Heart right ventricle (tissue), 16 donors: ENCODE data around the gene COPS7A. TPM values are rescaled to one million over a fixed set of nuclear protein-coding genes. Genes with fewer than 3 reads are reported as not detected.
"Not testable (repeated sequence)": the region's sequence is repeated elsewhere in the genome, so short reads cannot be mapped to it uniquely, and the experiment has no call there.

Source experiments
- ATAC-seq, 8 donors: fragments of 200-7000 bp; cut with Tn5 transposase; one replicate each; pipeline ENCODE4 v1.9.1; 2020; ENCODE audit warnings: mild to moderate bottlenecking in 8 of 8, moderate library complexity in 8 of 8, moderate number of reproducible peaks in 1 of 8
- DNase-seq, 2 donors: peaks; one replicate each; pipeline ENCODE4 v3.0.0-alpha.2; 2020
- H3K27ac ChIP-seq, 10 donors: fragments of 200-600 bp; sonication (generic) in 2 of 10; one replicate each; pipeline versions ENCODE4 v1.5.0 to v1.8.0; 2020 to 2022; ENCODE audit warnings: mild to moderate bottlenecking in 3 of 10
- H3K27me3 ChIP-seq, 7 donors: fragments of 200-600 bp; one replicate each; pipeline ENCODE4 v1.8.0; 2021 to 2022; ENCODE audit warnings: mild to moderate bottlenecking in 2 of 7
- H3K36me3 ChIP-seq, 9 donors: fragments of 200-600 bp; sonication (generic) in 1 of 9; one replicate each; pipeline versions ENCODE4 v1.5.0 to v1.8.0; 2020 to 2022; ENCODE audit warnings: mild to moderate bottlenecking in 2 of 9
- H3K4me1 ChIP-seq, 9 donors: fragments of 200-600 bp; sonication (generic) in 1 of 9; one replicate each; pipeline versions ENCODE4 v1.5.0 to v1.8.0; 2020 to 2022; ENCODE audit warnings: mild to moderate bottlenecking in 4 of 9
- H3K4me3 ChIP-seq, 10 donors: fragments of 200-600 bp; sonication (generic) in 2 of 10; one replicate each; pipeline versions ENCODE4 v1.5.0 to v1.8.0; 2020 to 2022; ENCODE audit warnings: mild to moderate bottlenecking in 7 of 10, moderate library complexity in 2 of 10
- H3K9me3 ChIP-seq, 11 donors: fragments of 200-600 bp in 10 of 11; sonication (generic) in 2 of 11; one replicate each; pipeline versions ENCODE4 v1.5.0 to v1.8.0; 2013 to 2022; ENCODE audit warnings: mild to moderate bottlenecking in 2 of 11, control low read depth in 1 of 11, moderate library complexity in 1 of 11
- CTCF ChIP-seq, 9 donors: fragments of 200-600 bp; sonication (generic) in 2 of 9; IDR thresholded peaks; one replicate each; pipeline versions ENCODE4 v1.5.0 to v1.8.0; 2021 to 2022; ENCODE audit warnings: antibody characterized with exemption in 9 of 9, mild to moderate bottlenecking in 5 of 9, moderate library complexity in 1 of 9
- WGBS, 2 donors: extraction: QIAGEN DNeasy Blood & Tissue Kit; methylation state at CpG; one replicate each; pipeline ENCODE4 v1.1.7; 2013; ENCODE audit warnings: inconsistent platforms in 1 of 2; 5-methylcytosine and 5-hydroxymethylcytosine counted together
- intact Hi-C, 10 donors: fragments of 100-400 bp; cut with DNase I; formaldehyde crosslinking; loops; one replicate each; pipeline versions ENCODE4 v1.11.1 to v1.14.2; 2022
- polyA plus RNA-seq, 2 donors: library from polyadenylated mRNA; stranded (reverse); fragments of 200-250 nt; gene quantifications; one replicate each; pipeline ENCODE4 v1.2.3, GENCODE V29; 2013
- total RNA-seq, 10 donors: library from RNA; stranded (reverse); fragmentation: NEBNext Ultra II Directional in 3 of 10; extraction: Animal tissue kit (Norgen Biotek cat#: 25700) in 3 of 10; gene quantifications; one replicate each; pipeline versions ENCODE4 v1.2.1 to v1.2.4, GENCODE V29; 2021 to 2023
- donor health status: Arrhythmogenic right ventricular cardiomyopathy.
- donor health status: ischemic (EF 13 %, LVEDD 7.1; RV severe dilation, severe dysfunction).
- donor health status: healthy with polysubstance abuse.
- donor health status: DM: no; HTN: yes; CAD: no.
- donor health status: DM: no; HTN: no; CAD: no.
- donor health status: ischemic (EF 25% LVEDD 6.9; RV normal size, moderate dysfunction).
- donor health status: ischemic (EF 25% LVEDD 5.7; RV mildly dilated, moderate dysfunction).
- donor health status: healthy.
- donor health status: DM: yes; HTN: yes; CAD: no.
- donor health status: Ischemic cardiomyopathy.
- donor health status: ischemic (EF 35%, LVEDD 5.7; RV mildly dilated, moderate dysfunction).
- donor health status: nonischemic (EF 11% LVEDD 7.7; RV severe dilation, severe dysfunction).
- donor health status: DM: yes; HTN: yes; CAD: no.
- donor health status: PGD.
- donor health status: ischemic (EF 29% LVEDD 5.4; RV normal size, mild dysfunction).
- donor health status: nonischemic (EF 23%, LVEDD 6.1; RV moderate dilation, normal function).

The COPS7A gene
- total and polyA plus RNA-seq, 12 donors = 31.1 to 91.5 (median 77.9) TPM

GRCh38 chr12:6742834-6743233 is 19.0 kb downstream of the COPS7A start:
- intact Hi-C loops = no loop called here
- Histone ChIP-seq H3K4me3 (no peak overlapping the region), H3K27me3 (no peaks in the 10 kb centered on the region), H3K4me1 (peaks cover 0 to 17% (median 8%) of the 10 kb centered on the region in 9 donors), H3K9me3 (no peaks in the 10 kb centered on the region), H3K27ac (no peak overlapping the region), H3K36me3 (peaks cover 0 to 20% (median 3%) of the 10 kb centered on the region in 9 donors)
- DNase-seq (no peak), ATAC-seq (no peak)
- 81 to 84% methylated on average over 3 of the region's 3 CpGs for WGBS, 2 donors
- TF ChIP-seq CTCF (IDR thresholded peaks at IDR 0.05) = no peak

GRCh38 chr12:6743300-6743699 is 19.5 kb downstream of the COPS7A start:
- Histone ChIP-seq H3K36me3 (peaks cover 0 to 25% (median 7%) of the 10 kb centered on the region in 9 donors), H3K4me1 (peaks cover 0 to 17% (median 8%) of the 10 kb centered on the region in 9 donors)
- H3K9me3 ChIP-seq, H3K4me3 ChIP-seq, H3K27me3 ChIP-seq, intact Hi-C loops, ATAC-seq, H3K27ac ChIP-seq, DNase-seq: not testable (repeated sequence)
- 72 to 75% methylated on average over 7 of the region's 7 CpGs for WGBS, 2 donors

- Histone ChIP-seq H3K27me3 (no peaks in the 10 kb centered on the region), H3K36me3 (peaks cover 0 to 51% (median 33%) of the 10 kb centered on the region in 9 donors), H3K4me3 (no peak overlapping the region), H3K27ac (peak overlapping the region in 8 of 10 donors; percentile 27 to 86 (median 50)), H3K4me1 (peaks cover 0 to 18% (median 8%) of the 10 kb centered on the region in 9 donors), H3K9me3 (no peaks in the 10 kb centered on the region)
- ATAC-seq (peak; percentile 32 to 60 (median 46)), DNase-seq (no peak)
- intact Hi-C loops = no loop called here
- TF ChIP-seq CTCF (IDR thresholded peaks at IDR 0.05) = no peak
- WGBS, 2 donors = 55 to 62% methylated on average over 13 of the region's 13 CpGs
Observed at GRCh38 chr12:6745741-6746525, 22.1 kb downstream of the COPS7A start.

DNA sequence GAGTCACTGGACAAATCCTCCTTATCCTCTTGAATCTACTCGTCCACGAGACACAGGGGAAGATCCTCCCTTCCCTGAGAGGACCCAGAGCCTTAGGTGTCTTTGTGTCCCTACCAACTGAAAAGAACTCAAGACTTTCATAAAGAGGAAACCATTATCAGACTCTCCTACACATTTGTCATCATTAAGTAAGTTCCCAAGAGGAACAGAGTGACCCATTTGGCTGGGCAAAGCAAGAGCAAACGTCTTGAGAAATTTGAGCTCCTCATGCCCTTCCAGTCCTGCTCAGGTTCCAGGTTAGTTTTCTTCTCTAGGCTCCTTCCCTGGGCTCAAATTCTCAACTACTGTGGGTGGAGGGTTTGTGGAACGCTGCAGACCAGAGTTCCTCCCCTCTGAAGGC is 23.4 kb downstream of the COPS7A start:
- no peaks in the 10 kb centered on the region for H3K9me3 ChIP-seq
- intact Hi-C loops = no loop called here
- 73 to 76% methylated on average over 4 of the region's 4 CpGs for WGBS, 2 donors
- DNase-seq = no peak
- peaks cover 0 to 62% (median 45%) of the 10 kb centered on the region in 9 donors for H3K36me3 ChIP-seq
- peaks cover 4 to 31% (median 16%) of the 10 kb centered on the region in 9 donors for H3K4me1 ChIP-seq
- TF ChIP-seq CTCF (IDR thresholded peaks at IDR 0.05) = no peak
- H3K27me3 ChIP-seq = no peaks in the 10 kb centered on the region
- ATAC-seq = no peak
- H3K4me3 ChIP-seq = no peak overlapping the region
- H3K27ac ChIP-seq = peak overlapping the region in 1 of 10 donors; percentile 1

DNA sequence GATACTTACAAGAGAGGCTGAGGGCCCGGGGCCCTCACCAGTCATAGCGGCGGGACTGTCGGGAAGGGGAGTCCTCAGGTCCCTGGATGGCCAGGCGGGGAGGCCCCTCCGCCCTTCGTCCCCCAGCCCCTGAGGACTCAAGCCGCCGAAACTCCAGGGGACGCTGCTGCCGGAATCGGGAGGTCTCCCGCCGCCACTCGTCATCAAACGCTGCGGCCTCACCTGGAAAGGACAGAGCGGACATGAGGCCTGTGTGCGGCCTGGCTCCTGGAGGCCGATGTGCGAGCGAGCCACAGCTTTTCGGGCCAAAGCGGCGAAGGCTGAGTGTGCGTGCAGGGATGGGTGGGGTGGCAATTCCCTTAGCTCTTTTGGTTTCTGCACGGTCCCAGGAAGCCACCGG is 24.9 kb downstream of the COPS7A start:
- Histone ChIP-seq H3K27ac (no peak overlapping the region), H3K4me1 (peaks cover 5 to 36% (median 21%) of the 10 kb centered on the region in 9 donors), H3K9me3 (no peaks in the 10 kb centered on the region), H3K36me3 (peaks cover 0 to 62% (median 45%) of the 10 kb centered on the region in 9 donors), H3K4me3 (no peak overlapping the region), H3K27me3 (no peaks in the 10 kb centered on the region)
- DNase-seq = no peak
- intact Hi-C loops = no loop called here
- no peak for TF ChIP-seq CTCF (IDR thresholded peaks at IDR 0.05)
- WGBS, 2 donors = 93 to 96% methylated on average over 28 of the region's 28 CpGs
- no peak for ATAC-seq
